ENCODE measurements around the gene PSMA5.

GRCh38 chr1:109356915-109357314, 69.3 kb downstream of the PSMA5 start:
- TF ChIP-seq POLR2AphosphoS5 (IDR thresholded peaks at IDR 0.05; ENCODE audit: borderline replicate concordance, low read depth, low read length) (no peak), EZH2 (IDR thresholded peaks at IDR 0.05) (no peak)

Measured in SK-N-MC (cell line).